ENCODE measurements around the gene TWSG1.
"Not testable (repeated sequence)": the region's sequence is repeated elsewhere in the genome, so short reads cannot be mapped to it uniquely, and the experiment has no call there.

Gene TWSG1

DNA sequence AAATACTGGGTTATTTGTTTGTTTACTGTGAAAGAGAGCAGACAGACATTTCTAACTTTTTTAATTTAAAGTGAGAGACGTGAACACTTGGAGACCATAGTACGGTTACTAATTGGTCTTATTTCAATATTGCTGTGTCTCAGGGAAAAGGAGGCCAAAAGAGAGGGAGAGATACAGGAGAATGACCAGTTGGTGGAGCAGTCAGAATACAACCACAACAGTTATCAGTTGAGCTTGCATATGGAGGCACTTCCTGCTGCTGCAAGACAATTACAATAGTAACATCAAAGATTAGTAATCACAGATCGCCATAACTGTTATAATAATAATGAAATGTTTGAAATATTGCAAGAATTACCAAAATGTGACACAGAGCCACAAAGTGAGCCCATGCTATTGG lies 58.2 kb downstream of the TWSG1 start:
- no peak for DNase-seq (ENCODE audit: low read depth)

DNA sequence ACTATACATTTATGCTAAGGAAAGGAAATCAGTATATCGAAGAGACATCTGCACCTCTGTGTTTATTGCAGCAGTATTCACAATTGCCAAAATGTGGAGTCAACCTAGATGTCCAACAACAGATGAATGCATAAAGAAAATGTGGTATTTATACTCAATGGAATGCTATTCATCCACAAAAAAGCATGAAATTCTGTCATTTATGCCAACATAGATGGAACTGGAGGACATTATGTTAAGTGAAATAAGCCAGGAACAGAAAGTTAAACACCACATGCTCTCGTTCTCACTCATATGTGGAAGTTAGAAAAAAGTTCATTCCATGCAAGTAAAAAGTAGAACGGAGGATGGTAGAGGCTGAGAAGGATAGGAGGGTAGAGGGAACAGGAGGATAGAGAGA lies 59.5 kb downstream of the TWSG1 start:
- no peak for DNase-seq (ENCODE audit: low read depth)

DNA sequence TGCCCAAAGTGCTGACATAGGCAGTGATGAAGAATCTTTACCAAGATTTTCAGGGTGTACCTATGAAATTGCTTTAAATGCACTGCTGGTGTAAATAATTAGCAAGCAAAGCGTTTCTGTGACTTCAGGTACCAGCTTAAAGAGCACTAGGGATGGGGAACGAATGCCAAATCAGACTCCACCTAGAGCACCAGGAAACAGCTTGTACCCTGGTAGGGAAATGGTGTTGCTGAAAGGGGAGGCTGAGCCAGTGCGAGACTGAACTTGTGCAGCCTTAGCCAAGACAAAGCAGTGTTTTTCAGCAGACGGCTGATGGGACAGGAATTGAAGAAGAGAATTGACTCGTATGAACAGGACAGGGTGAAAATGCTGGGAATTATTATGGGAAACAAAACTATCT lies 65.6 kb downstream of the TWSG1 start:
- no peak for DNase-seq (ENCODE audit: low read depth)

- no peak for DNase-seq (ENCODE audit: low read depth)
These were observed 66.6 kb downstream of the TWSG1 start for GRCh38 chr18:9401176-9401575.

GRCh38 chr18:9402358-9403007 lies 67.9 kb downstream of the TWSG1 start:
- DNase-seq (ENCODE audit: low read depth), result not testable (repeated sequence)

GRCh38 chr18:9403795-9404564 lies 69.4 kb downstream of the TWSG1 start:
- DNase-seq (ENCODE audit: low read depth), result no peak

GRCh38 chr18:9404565-9405060 lies 70.0 kb downstream of the TWSG1 start:
- DNase-seq (ENCODE audit: low read depth), result no peak

GRCh38 chr18:9405130-9405529 lies 70.6 kb downstream of the TWSG1 start:
- DNase-seq (ENCODE audit: low read depth), result no peak

- no peak for DNase-seq (ENCODE audit: low read depth)
These were observed 71.4 kb downstream of the TWSG1 start for GRCh38 chr18:9405977-9406376.

GRCh38 chr18:9410515-9410914 lies 75.9 kb downstream of the TWSG1 start:
- DNase-seq (ENCODE audit: low read depth), result no peak

GRCh38 chr18:9413576-9413975 lies 79.0 kb downstream of the TWSG1 start:
- no peak for DNase-seq (ENCODE audit: low read depth)

GRCh38 chr18:9416563-9417072 lies 82.0 kb downstream of the TWSG1 start:
- DNase-seq (ENCODE audit: low read depth), result no peak

DNA sequence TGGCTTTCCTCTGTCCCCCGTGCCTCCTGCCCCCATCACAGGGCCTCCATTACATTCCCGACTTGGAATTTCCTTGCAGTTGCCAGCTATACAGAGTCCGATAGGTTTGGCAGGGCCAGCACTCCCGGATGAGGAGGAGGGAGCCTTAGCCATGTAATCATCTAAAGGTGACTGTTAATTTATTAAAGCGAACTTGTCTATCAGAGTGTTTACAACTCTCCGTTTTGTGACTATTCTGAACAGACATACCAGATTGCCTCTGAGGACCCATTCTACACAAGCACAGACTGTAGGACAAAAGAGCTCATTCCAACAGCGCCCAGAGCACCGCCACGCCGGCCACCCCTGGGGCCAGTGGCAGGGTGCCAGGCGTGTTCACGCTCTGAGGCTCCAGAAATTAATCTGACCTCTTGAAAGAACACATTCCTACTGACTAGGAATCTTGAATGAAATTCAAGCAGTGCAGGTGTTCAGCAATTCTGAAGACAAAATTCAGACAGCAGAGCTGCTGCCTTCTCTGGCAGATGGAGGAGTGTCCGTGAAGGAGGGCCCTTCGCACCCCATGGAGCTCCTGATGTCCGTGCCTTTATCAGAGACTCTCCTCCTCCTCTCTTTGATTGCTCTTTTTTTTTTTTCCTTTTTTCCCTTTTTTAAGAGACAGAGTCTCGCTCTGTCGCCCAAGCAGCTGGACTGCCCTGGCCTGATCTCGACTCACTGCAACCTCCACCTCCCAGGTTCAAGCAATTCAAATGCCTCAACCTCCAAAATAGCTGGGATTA lies 82.7 kb downstream of the TWSG1 start:
- no peak for DNase-seq (ENCODE audit: low read depth)

DNA sequence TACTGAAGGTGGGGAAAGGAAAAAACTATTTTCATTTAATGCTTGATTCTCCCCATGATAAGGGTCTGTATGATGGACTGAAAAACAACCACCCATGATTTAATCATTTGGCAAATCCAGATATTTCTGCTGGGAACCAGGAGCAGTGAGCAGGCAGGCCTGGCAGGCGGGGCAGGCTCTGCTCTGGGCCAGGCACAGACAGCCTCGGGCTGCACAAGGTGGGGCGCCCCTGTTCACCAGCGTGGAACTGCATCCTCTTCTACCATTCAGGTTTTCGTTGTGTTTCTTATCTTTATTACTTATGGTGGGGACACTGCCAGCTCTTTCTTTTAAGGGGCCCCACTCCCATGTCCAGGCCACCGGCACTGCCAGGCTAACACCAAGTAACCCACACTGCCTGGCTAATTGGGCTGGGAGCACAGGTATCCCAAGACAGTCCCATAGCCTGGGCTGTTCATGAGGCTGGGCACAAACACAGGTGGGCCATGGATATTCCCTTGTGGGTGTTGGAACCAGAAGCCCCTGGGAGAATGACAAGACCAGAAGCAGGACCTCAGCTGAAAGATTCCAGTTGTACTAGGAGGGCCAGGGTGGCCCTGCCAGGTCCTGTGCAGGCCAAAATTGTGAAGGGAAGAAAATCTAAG lies 83.6 kb downstream of the TWSG1 start:
- no peak for DNase-seq (ENCODE audit: low read depth)

DNA sequence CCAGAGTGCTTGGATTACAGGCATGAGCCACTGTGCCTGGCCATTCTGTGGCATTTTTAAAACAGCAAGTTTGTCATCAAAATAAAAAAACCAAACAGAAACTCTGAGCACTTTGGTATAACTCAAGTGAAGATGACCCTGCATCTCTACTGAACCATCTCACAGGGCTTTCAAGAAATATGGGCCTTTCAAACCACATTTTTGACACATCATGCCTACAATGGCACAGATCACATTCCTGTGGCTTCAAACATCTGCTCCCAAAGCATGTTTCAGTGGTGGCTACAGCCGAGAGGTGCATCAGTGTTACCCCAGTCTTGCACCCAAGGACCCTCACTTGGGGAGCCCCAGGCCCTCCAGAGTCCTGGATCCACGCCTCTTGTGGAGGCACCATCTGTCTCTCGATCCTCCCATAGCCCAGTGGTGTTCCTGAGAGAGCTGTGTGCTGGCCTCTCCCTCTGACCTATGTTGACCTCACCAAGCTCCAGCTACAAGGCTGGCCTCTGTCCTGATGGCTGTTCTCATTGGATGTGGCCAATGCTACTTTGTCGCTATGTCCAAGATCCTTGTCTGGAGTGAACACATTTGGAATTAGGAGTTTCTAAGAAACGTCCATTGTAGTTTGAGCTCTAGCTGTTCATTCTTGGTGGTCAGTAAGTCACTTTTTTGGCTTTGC lies 85.5 kb downstream of the TWSG1 start:
- no peak for DNase-seq (ENCODE audit: low read depth)

GRCh38 chr18:9421096-9421900 lies 86.7 kb downstream of the TWSG1 start:
- no peak for DNase-seq (ENCODE audit: low read depth)

DNA sequence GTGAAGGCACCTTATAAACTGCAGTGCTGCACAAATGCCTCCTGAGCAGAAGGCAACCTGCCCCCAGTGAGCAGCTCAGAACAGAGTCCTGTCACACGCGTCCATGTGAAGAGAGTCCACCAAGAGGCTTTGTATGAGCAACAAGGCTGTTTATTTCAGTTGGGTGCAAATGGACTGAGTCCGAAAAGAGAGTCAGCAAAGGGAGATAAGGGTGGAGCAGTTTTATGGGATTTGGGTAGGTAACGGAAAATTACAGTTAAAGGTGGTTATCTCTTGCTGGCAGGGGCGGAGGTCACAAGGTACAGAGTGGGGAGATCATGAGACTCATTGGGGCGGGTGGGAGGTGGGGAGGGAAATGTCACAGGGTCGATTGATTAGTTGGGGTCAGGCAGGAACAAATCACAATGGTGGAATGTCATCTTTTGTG lies 87.3 kb downstream of the TWSG1 start:
- no peak for DNase-seq (ENCODE audit: low read depth)

DNA sequence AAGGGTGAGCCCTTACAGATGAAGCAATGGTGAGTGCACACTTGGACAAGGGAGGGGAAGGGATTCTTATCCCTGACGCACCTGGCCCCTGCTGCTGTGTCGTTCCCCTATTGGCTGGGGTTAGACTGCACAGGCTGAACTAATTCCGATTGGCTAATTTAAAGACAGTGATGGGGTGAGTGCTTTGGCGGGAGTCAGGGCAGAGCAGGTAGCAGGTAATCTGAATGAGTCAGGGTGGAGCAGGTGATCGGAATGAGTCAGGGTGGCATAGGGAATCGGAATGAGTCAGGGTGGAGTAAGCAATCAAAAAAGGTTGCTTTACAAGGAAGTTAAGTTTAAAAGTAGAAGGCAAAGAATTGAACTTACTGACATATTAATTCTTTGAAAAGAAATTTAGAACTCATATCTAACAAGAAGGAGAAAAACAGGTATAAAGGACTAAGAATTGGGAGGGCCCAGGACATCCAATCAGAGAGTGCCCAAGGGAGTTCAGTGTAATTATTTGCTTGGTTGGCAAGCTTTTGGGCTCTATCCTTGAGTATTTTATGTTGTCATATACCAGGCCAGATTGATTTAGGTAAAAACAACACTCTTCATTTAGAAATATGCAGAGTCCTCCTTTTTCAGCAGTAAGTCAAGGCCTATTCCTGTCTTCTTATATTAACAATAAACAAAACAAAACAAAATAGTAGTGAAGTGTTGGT lies 88.4 kb downstream of the TWSG1 start:
- no peak for DNase-seq (ENCODE audit: low read depth)

GRCh38 chr18:9423648-9424047 lies 89.1 kb downstream of the TWSG1 start:
- not testable (repeated sequence) for DNase-seq (ENCODE audit: low read depth)

GRCh38 chr18:9424235-9424634 lies 89.7 kb downstream of the TWSG1 start:
- DNase-seq (ENCODE audit: low read depth), result not testable (repeated sequence)
